Vagina (tissue), 2 donors: ENCODE results near the gene RNF114. TPM values are rescaled to one million over a fixed set of nuclear protein-coding genes. Genes with fewer than 3 reads are reported as not detected.

Source experiments
- DNase-seq, 2 donors: peaks; one replicate each; pipeline ENCODE4 v3.0.0-alpha.2; 2017; ENCODE audit errors: extremely low spot score in 2 of 2
- H3K27ac ChIP-seq: fragments of 200-600 bp; sonication (generic); one replicate; pipeline ENCODE4 v1.5.1; 2019
- H3K27me3 ChIP-seq: fragments of 200-600 bp; sonication (generic); one replicate; pipeline ENCODE4 v1.5.1; 2019
- H3K36me3 ChIP-seq, 2 donors: fragments of 200-600 bp; sonication (generic); one replicate each; pipeline ENCODE4 v1.5.1; 2017 to 2019
- H3K4me1 ChIP-seq: fragments of 200-600 bp; sonication (generic); one replicate; pipeline ENCODE4 v1.5.1; 2019
- H3K4me3 ChIP-seq, 2 donors: fragments of 200-600 bp; sonication (generic); 1 replicate in 1 of 2; 2 replicates in 1 of 2; pipeline ENCODE4 v1.5.1; 2016 to 2019
- H3K9me3 ChIP-seq: fragments of 200-600 bp; sonication (generic); one replicate; pipeline ENCODE4 v1.5.1; 2019
- CTCF ChIP-seq, 3 experiments: fragments of 450-650 bp in 2 of 3; fragments of 200-600 bp in 1 of 3; sonication (generic) in 1 of 3; IDR thresholded peaks; one replicate each; pipeline ENCODE4 v1.5.1; 2017 to 2019; ENCODE audit warnings: antibody characterized with exemption in 3 of 3, mild to moderate bottlenecking in 2 of 3, moderate library complexity in 2 of 3
- POLR2A ChIP-seq, 2 donors: fragments of 450-650 bp; IDR thresholded peaks; one replicate each; pipeline ENCODE4 v1.6.1; 2017; ENCODE audit warnings: antibody characterized with exemption in 2 of 2, mild to moderate bottlenecking in 2 of 2, moderate library complexity in 2 of 2
- POLR2AphosphoS5 ChIP-seq, 2 donors: sonication (generic); formaldehyde crosslinking; IDR thresholded peaks; one replicate each; pipeline ENCODE4 v1.9.0; 2017; ENCODE audit warnings: antibody characterized with exemption in 2 of 2, mild to moderate bottlenecking in 2 of 2, low read depth in 1 of 2; ENCODE audit not compliant: insufficient read depth in 1 of 2
- intact Hi-C: fragments of 100-400 bp; cut with DNase I; formaldehyde crosslinking; loops from one replicate; pipeline ENCODE4 v1.15.1; 2023
- total RNA-seq: library from RNA; depleted of rRNA; stranded (reverse); fragments of >200 nt; gene quantifications from one replicate; pipeline ENCODE4 v1.2.3, GENCODE V29; 2016

The RNF114 gene
- total RNA-seq, 1 donor from 2014 or later: 153 TPM

GRCh38 chr20:49905415-49906091 is 30.6 kb upstream of the RNF114 start:
- peaks cover 5% of the 10 kb centered on the region for H3K4me1 ChIP-seq
- intact Hi-C loops: no loop called here
- no peak overlapping the region for H3K27ac ChIP-seq
- H3K9me3 ChIP-seq: no peaks in the 10 kb centered on the region
- H3K4me3 ChIP-seq: no peak overlapping the region
- no peak for DNase-seq
- no peaks in the 10 kb centered on the region for H3K27me3 ChIP-seq
- TF ChIP-seq POLR2A (IDR thresholded peaks at IDR 0.05) (no peak), CTCF (IDR thresholded peaks at IDR 0.05) (no peak), POLR2AphosphoS5 (IDR thresholded peaks at IDR 0.05; ENCODE audit: insufficient read depth in 1 of 2, low read depth in 1 of 2) (no peak)
- H3K36me3 ChIP-seq: peaks cover 0 to 38% of the 10 kb centered on the region in 2 donors

GRCh38 chr20:49906101-49906604 is 30.0 kb upstream of the RNF114 start:
- Histone ChIP-seq H3K4me3 (no peak overlapping the region), H3K27ac (no peak overlapping the region), H3K4me1 (peaks cover 5% of the 10 kb centered on the region), H3K36me3 (peaks cover 0 to 38% of the 10 kb centered on the region in 2 donors), H3K27me3 (no peaks in the 10 kb centered on the region), H3K9me3 (no peaks in the 10 kb centered on the region)
- no peak for TF ChIP-seq POLR2AphosphoS5 (IDR thresholded peaks at IDR 0.05; ENCODE audit: insufficient read depth in 1 of 2, low read depth in 1 of 2)
- TF ChIP-seq CTCF (IDR thresholded peaks at IDR 0.05): no peak
- intact Hi-C loops: no loop called here
- DNase-seq: no peak

- no peak for TF ChIP-seq POLR2AphosphoS5 (IDR thresholded peaks at IDR 0.05; ENCODE audit: insufficient read depth in 1 of 2, low read depth in 1 of 2)
- no peak for TF ChIP-seq CTCF (IDR thresholded peaks at IDR 0.05)
- TF ChIP-seq POLR2A (IDR thresholded peaks at IDR 0.05): no peak
- no peak overlapping the region for H3K4me3 ChIP-seq
- no peaks in the 10 kb centered on the region for H3K9me3 ChIP-seq
- peaks cover 0 to 38% of the 10 kb centered on the region in 2 donors for H3K36me3 ChIP-seq
- H3K27ac ChIP-seq: no peak overlapping the region
- DNase-seq: no peak
- H3K4me1 ChIP-seq: peaks cover 5% of the 10 kb centered on the region
- no peaks in the 10 kb centered on the region for H3K27me3 ChIP-seq
- intact Hi-C loops: no loop called here
Measured at GRCh38 chr20:49906615-49907154, 29.5 kb upstream of the RNF114 start.

GRCh38 chr20:49907405-49908257 is 28.6 kb upstream of the RNF114 start:
- H3K27ac ChIP-seq: no peak overlapping the region
- H3K4me1 ChIP-seq: peaks cover 12% of the 10 kb centered on the region

More at GRCh38 chr20:49907405-49908257, 28.6 kb upstream of the RNF114 start:
- Histone ChIP-seq H3K27me3 (no peaks in the 10 kb centered on the region), H3K4me3 (no peak overlapping the region), H3K9me3 (no peaks in the 10 kb centered on the region), H3K36me3 (peaks cover 0 to 38% of the 10 kb centered on the region in 2 donors)
- intact Hi-C loops: no loop called here
- TF ChIP-seq POLR2AphosphoS5 (IDR thresholded peaks at IDR 0.05; ENCODE audit: insufficient read depth in 1 of 2, low read depth in 1 of 2) (no peak), POLR2A (IDR thresholded peaks at IDR 0.05) (no peak), CTCF (IDR thresholded peaks at IDR 0.05) (no peak)
- no peak for DNase-seq
